Bone marrow (tissue), 2 donors: ENCODE measurements around the gene XG.
"Not testable (repeated sequence)": the region's sequence is repeated elsewhere in the genome, so short reads cannot be mapped to it uniquely, and the experiment has no call there.

ENCODE experiments used
- DNase-seq, 2 donors: peaks; one replicate each; lab custom pipeline; 2025; lab: John Stamatoyannopoulos, UW

Gene XG

GRCh38 chrX:2780472-2781225 is 28.8 kb downstream of the XG start:
- not testable (repeated sequence) for DNase-seq

- DNase-seq = no peak
Observed at GRCh38 chrX:2781226-2781571, 29.4 kb downstream of the XG start.

GRCh38 chrX:2781698-2782097 is 29.9 kb downstream of the XG start:
- no peak for DNase-seq

- no peak for DNase-seq
Observed at GRCh38 chrX:2782171-2782570, 30.3 kb downstream of the XG start.

- no peak for DNase-seq
Observed at GRCh38 chrX:2782778-2783177, 30.9 kb downstream of the XG start.

- DNase-seq = no peak
Observed at GRCh38 chrX:2784026-2784425, 32.2 kb downstream of the XG start.

GRCh38 chrX:2785538-2785937 is 33.7 kb downstream of the XG start:
- DNase-seq = no peak

- DNase-seq = no peak
Observed at GRCh38 chrX:2788980-2789379, 37.1 kb downstream of the XG start.

GRCh38 chrX:2789569-2789968 is 37.7 kb downstream of the XG start:
- no peak for DNase-seq

GRCh38 chrX:2793752-2794151 is 41.9 kb downstream of the XG start:
- no peak for DNase-seq

GRCh38 chrX:2794336-2794735 is 42.5 kb downstream of the XG start:
- DNase-seq = no peak

- DNase-seq = not testable (repeated sequence)
Observed at GRCh38 chrX:2796808-2797207, 45.0 kb downstream of the XG start.

GRCh38 chrX:2799369-2799768 is 47.5 kb downstream of the XG start:
- no peak for DNase-seq

- not testable (repeated sequence) for DNase-seq
Observed at GRCh38 chrX:2799980-2800379, 48.1 kb downstream of the XG start.

- no peak for DNase-seq
Observed at GRCh38 chrX:2801223-2801622, 49.4 kb downstream of the XG start.

- DNase-seq = not testable (repeated sequence)
Observed at GRCh38 chrX:2802376-2803090, 50.7 kb downstream of the XG start.

- not testable (repeated sequence) for DNase-seq
Observed at GRCh38 chrX:2803486-2803885, 51.6 kb downstream of the XG start.

- DNase-seq = not testable (repeated sequence)
Observed at GRCh38 chrX:2804106-2804843, 52.4 kb downstream of the XG start.

- DNase-seq = not testable (repeated sequence)
Observed at GRCh38 chrX:2804858-2805257, 53.0 kb downstream of the XG start.

- no peak for DNase-seq
Observed at GRCh38 chrX:2811271-2811670, 59.4 kb downstream of the XG start.

GRCh38 chrX:2812161-2812907 is 60.5 kb downstream of the XG start:
- DNase-seq = not testable (repeated sequence)

- DNase-seq = no peak
Observed at GRCh38 chrX:2817036-2817435, 65.2 kb downstream of the XG start.
